Esophagus muscularis mucosa (tissue), 4 donors: ENCODE measurements around the gene NTM. TPM values are rescaled to one million over a fixed set of nuclear protein-coding genes. Genes with fewer than 3 reads are reported as not detected.
"Not testable (repeated sequence)": the region's sequence is repeated elsewhere in the genome, so short reads cannot be mapped to it uniquely, and the experiment has no call there.

Experiments
- DNase-seq: peaks from one replicate; pipeline ENCODE4 v3.0.0-alpha.2; 2017; ENCODE audit errors: extremely low spot score
- H3K27ac ChIP-seq, 4 donors: fragments of 200-600 bp; sonication (generic); replicated peaks in 1 of 4; 1 replicate in 3 of 4; 2 replicates in 1 of 4; pipeline ENCODE4 v1.5.1; 2016 to 2019; ENCODE audit warnings: mild to moderate bottlenecking in 1 of 4
- H3K27me3 ChIP-seq, 4 donors: fragments of 200-600 bp; sonication (generic); one replicate each; pipeline versions ENCODE4 v1.5.1 to v1.6.0; 2016 to 2019
- H3K36me3 ChIP-seq, 4 donors: fragments of 200-600 bp; sonication (generic); one replicate each; pipeline ENCODE4 v1.5.1; 2016 to 2019
- H3K4me1 ChIP-seq, 4 donors: fragments of 200-600 bp; sonication (generic); one replicate each; pipeline ENCODE4 v1.5.1; 2016 to 2019
- H3K4me3 ChIP-seq, 4 donors: fragments of 200-600 bp; sonication (generic); 1 replicate in 2 of 4; 2 replicates in 2 of 4; pipeline ENCODE4 v1.5.1; 2016 to 2019; ENCODE audit warnings: mild to moderate bottlenecking in 4 of 4, moderate library complexity in 1 of 4
- H3K9me3 ChIP-seq, 4 donors: fragments of 200-600 bp; sonication (generic); 1 replicate in 3 of 4; 2 replicates in 1 of 4; pipeline ENCODE4 v1.5.1; 2016 to 2019
- EP300 ChIP-seq: sonication (generic); formaldehyde crosslinking; IDR thresholded peaks from one replicate; pipeline ENCODE4 v1.6.1; 2017; ENCODE audit warnings: antibody characterized with exemption
- POLR2A ChIP-seq: fragments of 450-650 bp; IDR thresholded peaks from one replicate; pipeline ENCODE4 v1.6.1; 2017; ENCODE audit warnings: antibody characterized with exemption, moderate library complexity, mild to moderate bottlenecking, low read depth
- POLR2AphosphoS5 ChIP-seq, 2 donors: sonication (generic); formaldehyde crosslinking; IDR thresholded peaks; one replicate each; pipeline ENCODE4 v1.6.1; 2017; ENCODE audit warnings: antibody characterized with exemption in 2 of 2
- WGBS: methylation state at CpG from one replicate; pipeline ENCODE4 v1.1.5; 2018; 5-methylcytosine and 5-hydroxymethylcytosine counted together
- intact Hi-C: fragments of 100-400 bp; cut with DNase I; formaldehyde crosslinking; loops from one replicate; pipeline ENCODE4 v1.15.1; 2023
- total RNA-seq, 4 donors: library from RNA; depleted of rRNA; stranded (reverse); fragments of >200 nt; gene quantifications; one replicate each; pipeline versions ENCODE4 v1.1.0 to v1.2.1, GENCODE V29; 2016
- TF ChIP-seq, protein P1 (sequence below), 3 experiments: fragments of 200-600 bp in 2 of 3; fragments of 450-650 bp in 1 of 3; sonication (generic) in 2 of 3; IDR thresholded peaks; one replicate each; pipeline ENCODE4 v1.5.1; 2017 to 2019; ENCODE audit warnings: antibody characterized with exemption in 3 of 3, mild to moderate bottlenecking in 2 of 3, moderate library complexity in 1 of 3

NTM gene
- total RNA-seq, 4 donors from 2014 or later = 5.6 to 25.3 (median 8.3) TPM

DNA sequence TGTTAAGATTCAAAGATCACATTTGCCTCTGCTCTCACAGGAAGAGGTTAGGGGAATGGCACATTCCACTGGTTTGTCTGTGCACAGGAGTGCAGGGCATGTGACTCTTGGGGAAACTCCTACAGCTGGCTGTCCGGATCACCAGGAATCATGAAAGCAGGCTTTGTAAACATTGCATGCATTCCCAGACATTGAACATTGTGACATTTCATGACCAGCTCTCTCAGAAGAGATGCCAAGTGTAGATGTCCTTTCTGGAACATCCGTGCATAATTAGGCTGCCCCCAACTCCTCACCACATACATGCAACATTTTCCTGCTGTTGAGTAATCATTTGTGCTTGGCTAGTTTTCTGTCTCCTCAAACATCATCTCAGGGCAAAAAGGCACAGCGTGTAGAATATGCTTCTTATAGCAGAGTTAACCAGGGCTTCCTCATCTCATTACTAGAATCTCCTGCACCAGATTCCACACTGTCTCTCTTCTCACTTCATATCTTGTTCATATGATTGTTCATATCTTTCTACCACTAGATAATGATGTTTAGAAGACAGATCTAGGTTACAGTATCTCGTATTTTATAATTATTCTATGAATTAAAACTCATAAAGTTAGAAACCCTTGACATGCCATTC lies 694.7 kb downstream of the NTM start:
- WGBS = 62% methylated on average over 3 of the region's 4 CpGs
- Histone ChIP-seq H3K36me3 (no peaks in the 10 kb centered on the region), H3K4me3 (no peak overlapping the region), H3K27me3 (no peaks in the 10 kb centered on the region), H3K4me1 (no peaks in the 10 kb centered on the region), H3K27ac (no peak overlapping the region), H3K9me3 (peaks cover 0 to 5% (median 0%) of the 10 kb centered on the region in 4 donors)
- intact Hi-C loops = no loop called here
- TF ChIP-seq POLR2A = no peak
- TF ChIP-seq POLR2AphosphoS5 (IDR thresholded peaks at IDR 0.05) = peak in 1 of 2 donors; percentile 14
- DNase-seq = no peak

DNA sequence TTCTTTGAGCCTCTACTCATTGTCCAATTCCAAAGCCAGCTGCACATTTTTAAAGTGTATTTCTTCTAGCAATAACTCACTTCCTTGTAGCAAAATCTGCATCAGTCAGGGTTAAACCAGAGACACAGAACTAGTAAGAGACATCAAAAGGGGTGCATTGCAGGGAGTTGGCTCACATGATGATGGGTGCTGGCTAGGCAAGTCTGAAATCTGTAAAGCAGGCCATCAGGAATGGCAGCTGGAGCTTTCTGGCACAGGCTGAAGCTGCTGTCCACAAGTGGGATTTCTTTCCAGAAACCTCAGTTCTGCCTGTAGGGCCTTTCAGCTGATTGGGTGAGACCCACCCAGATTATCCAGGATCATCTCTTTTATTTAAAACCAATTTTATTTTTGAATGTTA lies 698.1 kb downstream of the NTM start:
- no peak overlapping the region for H3K4me3 ChIP-seq
- intact Hi-C loops = no loop called here
- H3K36me3 ChIP-seq = no peaks in the 10 kb centered on the region
- peaks cover 0 to 5% (median 0%) of the 10 kb centered on the region in 4 donors for H3K9me3 ChIP-seq
- no peak overlapping the region for H3K27ac ChIP-seq
- H3K4me1 ChIP-seq = peaks cover 2 to 19% (median 15%) of the 10 kb centered on the region in 4 donors
- TF ChIP-seq, protein P1, sequence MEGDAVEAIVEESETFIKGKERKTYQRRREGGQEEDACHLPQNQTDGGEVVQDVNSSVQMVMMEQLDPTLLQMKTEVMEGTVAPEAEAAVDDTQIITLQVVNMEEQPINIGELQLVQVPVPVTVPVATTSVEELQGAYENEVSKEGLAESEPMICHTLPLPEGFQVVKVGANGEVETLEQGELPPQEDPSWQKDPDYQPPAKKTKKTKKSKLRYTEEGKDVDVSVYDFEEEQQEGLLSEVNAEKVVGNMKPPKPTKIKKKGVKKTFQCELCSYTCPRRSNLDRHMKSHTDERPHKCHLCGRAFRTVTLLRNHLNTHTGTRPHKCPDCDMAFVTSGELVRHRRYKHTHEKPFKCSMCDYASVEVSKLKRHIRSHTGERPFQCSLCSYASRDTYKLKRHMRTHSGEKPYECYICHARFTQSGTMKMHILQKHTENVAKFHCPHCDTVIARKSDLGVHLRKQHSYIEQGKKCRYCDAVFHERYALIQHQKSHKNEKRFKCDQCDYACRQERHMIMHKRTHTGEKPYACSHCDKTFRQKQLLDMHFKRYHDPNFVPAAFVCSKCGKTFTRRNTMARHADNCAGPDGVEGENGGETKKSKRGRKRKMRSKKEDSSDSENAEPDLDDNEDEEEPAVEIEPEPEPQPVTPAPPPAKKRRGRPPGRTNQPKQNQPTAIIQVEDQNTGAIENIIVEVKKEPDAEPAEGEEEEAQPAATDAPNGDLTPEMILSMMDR (IDR thresholded peaks at IDR 0.05) = no peak
- TF ChIP-seq POLR2AphosphoS5 (IDR thresholded peaks at IDR 0.05) (no peak), EP300 (no peak), POLR2A (no peak)
- no peaks in the 10 kb centered on the region for H3K27me3 ChIP-seq
- no peak for DNase-seq

DNA sequence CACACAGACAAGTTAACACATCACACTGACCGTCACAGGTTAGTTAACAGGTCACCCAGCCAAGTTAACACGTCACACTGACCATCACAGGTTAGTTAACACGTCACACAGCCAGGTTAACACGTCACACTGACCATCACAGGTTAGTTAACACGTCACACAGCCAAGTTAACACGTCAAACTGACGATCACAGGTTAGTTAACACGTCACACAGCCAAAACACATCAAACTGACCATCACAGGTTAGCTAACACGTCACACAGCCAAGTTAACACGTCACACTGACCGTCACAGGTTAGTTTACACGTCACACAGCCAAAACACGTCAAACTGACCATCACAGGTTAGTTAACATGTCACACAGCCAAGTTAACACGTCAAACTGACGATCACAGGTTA lies 699.2 kb downstream of the NTM start:
- H3K36me3 ChIP-seq, H3K4me3 ChIP-seq, intact Hi-C loops, H3K27me3 ChIP-seq, H3K9me3 ChIP-seq, DNase-seq, H3K27ac ChIP-seq: not testable (repeated sequence)
- H3K4me1 ChIP-seq = peaks cover 2 to 24% (median 15%) of the 10 kb centered on the region in 4 donors
- WGBS = 92% methylated on average over 15 of the region's 15 CpGs

DNA sequence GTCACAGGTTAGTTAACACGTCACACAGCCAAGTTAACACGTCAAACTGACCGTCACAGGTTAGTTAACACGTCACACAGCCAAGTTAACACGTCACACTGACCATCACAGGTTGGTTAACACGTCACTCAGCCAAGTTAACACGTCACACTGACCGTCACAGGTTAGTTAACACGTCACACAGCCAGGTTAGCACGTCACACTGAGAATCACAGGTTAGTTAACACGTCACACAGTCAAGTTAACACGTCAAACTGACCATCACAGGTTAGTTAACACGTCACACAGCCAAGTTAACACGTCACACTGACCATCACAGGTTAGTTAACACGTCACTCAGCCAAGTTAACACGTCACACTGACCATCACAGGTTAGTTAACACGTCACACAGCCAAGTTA lies 700.5 kb downstream of the NTM start:
- H3K27ac ChIP-seq, H3K27me3 ChIP-seq, intact Hi-C loops, H3K36me3 ChIP-seq, H3K9me3 ChIP-seq, DNase-seq, H3K4me3 ChIP-seq: not testable (repeated sequence)
- peaks cover 2 to 24% (median 15%) of the 10 kb centered on the region in 4 donors for H3K4me1 ChIP-seq
- WGBS = 96% methylated on average over 17 of the region's 17 CpGs

DNA sequence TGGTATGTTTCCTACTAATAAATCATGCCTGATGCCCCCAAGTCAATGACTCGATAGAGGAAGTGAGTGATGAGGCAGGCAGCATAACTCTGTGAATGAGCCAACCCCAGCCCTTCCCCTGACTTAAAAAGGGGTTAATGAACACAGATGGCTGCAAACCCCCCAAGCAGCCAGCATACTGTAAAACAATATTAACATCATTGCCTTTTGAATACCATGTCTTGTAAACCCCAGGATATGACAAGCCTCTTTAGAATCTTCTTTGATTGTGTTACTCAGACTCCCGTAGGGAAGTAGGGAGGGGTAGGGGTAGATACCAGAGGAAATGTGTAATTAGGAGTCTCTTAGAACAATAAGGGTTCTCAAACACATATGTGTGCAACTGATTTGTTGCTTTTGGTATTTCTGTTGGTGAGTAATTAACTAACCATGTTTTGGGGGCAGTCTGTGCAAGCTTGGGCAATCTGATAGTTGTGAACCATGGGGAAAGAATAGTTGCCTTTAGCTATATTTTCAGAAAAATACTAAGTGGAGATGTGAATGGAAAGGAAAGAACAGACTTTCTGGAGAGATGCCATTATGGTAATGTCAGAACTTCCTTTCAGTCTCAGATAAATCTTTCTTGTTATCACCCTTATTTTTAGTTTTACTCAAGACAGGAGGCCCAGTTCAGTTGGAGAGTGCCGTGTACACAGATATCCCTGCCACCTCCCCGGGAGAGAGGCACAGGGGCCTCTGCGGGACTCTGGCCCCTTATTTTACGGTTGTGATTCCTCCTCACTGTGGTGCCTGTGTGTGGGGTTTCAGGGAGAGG lies 701.8 kb downstream of the NTM start:
- Histone ChIP-seq H3K9me3 (no peaks in the 10 kb centered on the region), H3K27me3 (no peaks in the 10 kb centered on the region), H3K4me1 (peaks cover 2 to 24% (median 15%) of the 10 kb centered on the region in 4 donors), H3K4me3 (no peak overlapping the region), H3K36me3 (no peaks in the 10 kb centered on the region), H3K27ac (peak overlapping the region in 3 of 4 donors; percentile 40 to 41 (median 41))
- TF ChIP-seq, protein P1 (IDR thresholded peaks at IDR 0.05) = no peak
- TF ChIP-seq POLR2AphosphoS5 (IDR thresholded peaks at IDR 0.05) (no peak), EP300 (no peak)
- 27% methylated on average over 6 of the region's 6 CpGs for WGBS
- DNase-seq = no peak
- intact Hi-C loops = no loop called here

DNA sequence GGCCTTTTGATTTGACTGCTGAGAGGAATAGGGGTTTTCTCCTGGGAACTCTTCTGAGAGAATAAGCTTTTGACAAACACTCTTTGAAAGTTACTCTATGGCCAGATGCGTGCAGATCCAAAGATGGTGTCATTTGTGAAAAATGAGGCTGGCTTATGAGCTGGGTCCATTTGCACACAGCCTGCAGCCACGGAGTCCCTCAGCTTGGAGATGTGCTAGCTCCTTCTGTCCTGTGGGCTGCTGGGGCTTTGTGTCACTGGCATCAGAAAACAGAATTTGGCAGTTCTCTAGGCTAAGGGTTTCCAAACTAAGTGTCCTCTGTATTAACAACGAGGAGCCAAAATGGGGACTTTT lies 702.4 kb downstream of the NTM start:
- Histone ChIP-seq H3K27me3 (no peaks in the 10 kb centered on the region), H3K4me3 (no peak overlapping the region), H3K9me3 (no peaks in the 10 kb centered on the region), H3K27ac (peak overlapping the region in 3 of 4 donors; percentile 40 to 41 (median 41)), H3K36me3 (no peaks in the 10 kb centered on the region), H3K4me1 (peaks cover 2 to 24% (median 15%) of the 10 kb centered on the region in 4 donors)
- WGBS = 53% methylated on average over 3 of the region's 3 CpGs
- no peak for DNase-seq
- intact Hi-C loops = no loop called here
- TF ChIP-seq POLR2AphosphoS5 (IDR thresholded peaks at IDR 0.05) (no peak), POLR2A (no peak), EP300 (no peak)
- TF ChIP-seq, protein P1 (IDR thresholded peaks at IDR 0.05) = no peak
